Mesenchymal stem cell (in vitro differentiated cells and primary cell): Measurements from ENCODE around the gene CAPN2.

Experiments
- DNase-seq: peaks from one replicate; pipeline ENCODE4 v3.0.0-alpha.2; 2013
- H2AFZ ChIP-seq: one replicate; pipeline ENCODE4 v1.6.1; 2013; ENCODE audit warnings: low read depth, mild to moderate bottlenecking, control low read depth, inconsistent platforms, low read length, moderate library complexity
- H2AK5ac ChIP-seq: 2 replicates; pipeline ENCODE4 v1.6.1; 2013; ENCODE audit warnings: low read length, moderate library complexity, mild to moderate bottlenecking, inconsistent platforms; ENCODE audit not compliant: severe bottlenecking
- H2BK120ac ChIP-seq: one replicate; pipeline ENCODE4 v1.6.1; 2013; ENCODE audit warnings: low read depth, mild to moderate bottlenecking, inconsistent platforms, low read length, moderate library complexity
- H2BK12ac ChIP-seq, 2 experiments: one replicate each; pipeline ENCODE4 v1.6.1; 2013; ENCODE audit warnings: inconsistent platforms in 2 of 2, low read length in 2 of 2, mild to moderate bottlenecking in 2 of 2, moderate library complexity in 2 of 2, control low read depth in 1 of 2
- H2BK15ac ChIP-seq: one replicate; pipeline ENCODE4 v1.6.1; 2013; ENCODE audit warnings: mild to moderate bottlenecking, low read depth, inconsistent platforms; ENCODE audit not compliant: poor library complexity, severe bottlenecking
- H2BK5ac ChIP-seq: 2 replicates; pipeline ENCODE4 v1.6.1; 2013; ENCODE audit warnings: low read depth, mild to moderate bottlenecking, low read length, control low read depth, inconsistent platforms; ENCODE audit not compliant: poor library complexity, severe bottlenecking
- H3K14ac ChIP-seq, 2 experiments: one replicate each; pipeline ENCODE4 v1.6.1; 2013; ENCODE audit warnings: inconsistent platforms in 2 of 2, low read length in 2 of 2, control low read depth in 1 of 2, mild to moderate bottlenecking in 1 of 2, moderate library complexity in 1 of 2
- H3K18ac ChIP-seq, 2 experiments: one replicate each; pipeline ENCODE4 v1.6.1; 2013; ENCODE audit warnings: inconsistent platforms in 2 of 2, low read length in 2 of 2, control low read depth in 1 of 2, low read depth in 1 of 2, mild to moderate bottlenecking in 1 of 2
- H3K23ac ChIP-seq, 2 experiments: one replicate each; pipeline ENCODE4 v1.6.1; 2013; ENCODE audit warnings: inconsistent platforms in 2 of 2, low read length in 2 of 2, mild to moderate bottlenecking in 2 of 2, moderate library complexity in 2 of 2, control low read depth in 1 of 2
- H3K27ac ChIP-seq: 2 replicates; pipeline ENCODE4 v1.5.1; 2013; ENCODE audit warnings: mild to moderate bottlenecking, moderate library complexity, low read length, control low read depth, inconsistent platforms; ENCODE audit not compliant: poor library complexity, severe bottlenecking
- H3K27me3 ChIP-seq, 2 experiments: 2 replicates each; pipeline versions ENCODE4 v1.6.1 to v1.7.0; 2013; ENCODE audit warnings: low read length in 2 of 2, mild to moderate bottlenecking in 2 of 2, moderate library complexity in 2 of 2, control low read depth in 1 of 2, inconsistent platforms in 1 of 2; ENCODE audit not compliant: control insufficient read depth in 1 of 2, insufficient read depth in 1 of 2
- H3K36me3 ChIP-seq, 2 experiments: 2 replicates each; pipeline versions ENCODE4 v1.6.1 to v1.7.0; 2013; ENCODE audit warnings: low read length in 2 of 2, control low read depth in 1 of 2, inconsistent platforms in 1 of 2, low read depth in 1 of 2, mild to moderate bottlenecking in 1 of 2; ENCODE audit not compliant: insufficient read depth in 2 of 2, control insufficient read depth in 1 of 2
- H3K4ac ChIP-seq, 2 experiments: one replicate each; pipeline ENCODE4 v1.6.1; 2013; ENCODE audit warnings: inconsistent platforms in 2 of 2, low read length in 2 of 2, mild to moderate bottlenecking in 2 of 2, moderate library complexity in 2 of 2, control low read depth in 1 of 2, low read depth in 1 of 2
- H3K4me1 ChIP-seq: 2 replicates; pipeline ENCODE4 v1.6.1; 2013; ENCODE audit warnings: low read depth, low read length, control low read depth; ENCODE audit not compliant: control insufficient read depth, insufficient read depth
- H3K4me2 ChIP-seq: 2 replicates; pipeline ENCODE4 v1.6.1; 2013; ENCODE audit warnings: low read length, mild to moderate bottlenecking, inconsistent platforms; ENCODE audit not compliant: poor library complexity, severe bottlenecking
- H3K4me3 ChIP-seq, 2 experiments: 2 replicates each; pipeline versions ENCODE4 v1.5.1 to v1.7.0; 2013; ENCODE audit warnings: low read length in 2 of 2, mild to moderate bottlenecking in 2 of 2, control low read depth in 1 of 2, low read depth in 1 of 2; ENCODE audit not compliant: insufficient read depth in 1 of 2
- H3K79me1 ChIP-seq: replicated peaks from 2 replicates; pipeline ENCODE4 v1.6.1; 2013; ENCODE audit warnings: mild to moderate bottlenecking, control low read depth, low read length, inconsistent platforms; ENCODE audit not compliant: poor library complexity, severe bottlenecking
- H3K9ac ChIP-seq: 2 replicates; pipeline ENCODE4 v1.7.0; 2013; ENCODE audit warnings: mild to moderate bottlenecking, low read length, moderate library complexity
- H3K9me3 ChIP-seq: 2 replicates; pipeline ENCODE4 v1.7.0; 2013; ENCODE audit warnings: mild to moderate bottlenecking, low read length; ENCODE audit not compliant: control insufficient read depth
- H4K8ac ChIP-seq: one replicate; pipeline ENCODE4 v1.6.1; 2013; ENCODE audit warnings: inconsistent platforms, mild to moderate bottlenecking, low read length, moderate library complexity
- H4K91ac ChIP-seq: one replicate; pipeline ENCODE4 v1.6.1; 2013; ENCODE audit warnings: mild to moderate bottlenecking, low read length, inconsistent platforms
- WGBS: methylation state at CpG from one replicate; pipeline ENCODE4 v1.1.7; 2013; ENCODE audit warnings: mixed read lengths; 5-methylcytosine and 5-hydroxymethylcytosine counted together

CAPN2 gene

DNA sequence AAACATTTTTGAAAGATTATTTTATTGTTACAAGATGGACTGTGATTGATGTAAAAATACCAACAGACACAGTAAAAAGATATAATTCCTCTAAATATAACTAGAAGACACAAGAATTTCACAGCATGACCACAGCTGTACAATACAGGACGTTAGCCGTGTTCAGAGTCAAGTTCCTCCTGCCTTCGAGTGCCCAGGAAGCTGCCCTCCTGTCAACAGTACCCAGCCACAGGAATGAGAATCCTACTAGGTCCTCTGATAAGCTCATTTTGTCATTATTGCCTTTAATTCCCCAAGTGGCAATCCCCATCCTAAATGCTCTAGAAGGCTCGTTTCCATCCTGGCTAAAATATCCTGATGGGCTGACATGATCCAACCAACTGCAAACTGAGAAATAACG is 16.4 kb upstream of the CAPN2 start:
- no peak overlapping the region for H2AFZ ChIP-seq
- H3K27ac ChIP-seq, result no peak overlapping the region
- no peak overlapping the region for H2BK120ac ChIP-seq
- no peak overlapping the region for H4K91ac ChIP-seq
- H3K9me3 ChIP-seq, result no peaks in the 10 kb centered on the region
- no peak overlapping the region for H3K23ac ChIP-seq
- no peak overlapping the region for H2BK15ac ChIP-seq
- H3K18ac ChIP-seq, result no peak overlapping the region
- no peaks in the 10 kb centered on the region for H3K79me1 ChIP-seq
- peaks cover 17% of the 10 kb centered on the region for H3K4me1 ChIP-seq
- WGBS, result 66% methylated on average over 5 of the region's 5 CpGs
- H3K4ac ChIP-seq, result no peak overlapping the region
- H3K4me2 ChIP-seq, result no peak overlapping the region
- DNase-seq, result no peak
- H2AK5ac ChIP-seq, result no peak overlapping the region
- no peak overlapping the region for H3K9ac ChIP-seq
- no peak overlapping the region for H2BK12ac ChIP-seq
- no peaks in the 10 kb centered on the region for H3K36me3 ChIP-seq
- H3K27me3 ChIP-seq, result no peaks in the 10 kb centered on the region
- no peak overlapping the region for H3K14ac ChIP-seq
- peak overlapping the region; percentile 43 for H4K8ac ChIP-seq
- H2BK5ac ChIP-seq, result no peak overlapping the region
- no peak overlapping the region for H3K4me3 ChIP-seq

- Histone ChIP-seq H3K18ac (peak overlapping the region; percentile 78 to 94), H2AFZ (no peak overlapping the region), H3K4me1 (peaks cover 31% of the 10 kb centered on the region), H3K27ac (peak overlapping the region; percentile 100), H3K36me3 (no peaks in the 10 kb centered on the region), H2BK15ac (peak overlapping the region; percentile 82), H3K14ac (no peak overlapping the region), H4K8ac (peak overlapping the region; percentile 94), H3K4me2 (no peak overlapping the region), H3K4me3 (peak overlapping the region in 1 of 2 experiments; percentile 64), H3K9ac (peak overlapping the region; percentile 89), H4K91ac (peak overlapping the region; percentile 92), H2BK12ac (peak overlapping the region; percentile 94 to 96), H3K4ac (peak overlapping the region; percentile 73 to 91), H3K27me3 (no peaks in the 10 kb centered on the region), H3K79me1 (peaks cover 2% of the 10 kb centered on the region), H3K23ac (peak overlapping the region in 1 of 2 experiments; percentile 28), H3K9me3 (no peaks in the 10 kb centered on the region), H2BK120ac (peak overlapping the region; percentile 99), H2AK5ac (peak overlapping the region; percentile 97), H2BK5ac (peak overlapping the region; percentile 99)
- DNase-seq, result peak; percentile 50
- WGBS, result 50% methylated on average over 3 of the region's 5 CpGs
These were observed 11.9 kb upstream of the CAPN2 start for GRCh38 chr1:223700388-223700918.

DNA sequence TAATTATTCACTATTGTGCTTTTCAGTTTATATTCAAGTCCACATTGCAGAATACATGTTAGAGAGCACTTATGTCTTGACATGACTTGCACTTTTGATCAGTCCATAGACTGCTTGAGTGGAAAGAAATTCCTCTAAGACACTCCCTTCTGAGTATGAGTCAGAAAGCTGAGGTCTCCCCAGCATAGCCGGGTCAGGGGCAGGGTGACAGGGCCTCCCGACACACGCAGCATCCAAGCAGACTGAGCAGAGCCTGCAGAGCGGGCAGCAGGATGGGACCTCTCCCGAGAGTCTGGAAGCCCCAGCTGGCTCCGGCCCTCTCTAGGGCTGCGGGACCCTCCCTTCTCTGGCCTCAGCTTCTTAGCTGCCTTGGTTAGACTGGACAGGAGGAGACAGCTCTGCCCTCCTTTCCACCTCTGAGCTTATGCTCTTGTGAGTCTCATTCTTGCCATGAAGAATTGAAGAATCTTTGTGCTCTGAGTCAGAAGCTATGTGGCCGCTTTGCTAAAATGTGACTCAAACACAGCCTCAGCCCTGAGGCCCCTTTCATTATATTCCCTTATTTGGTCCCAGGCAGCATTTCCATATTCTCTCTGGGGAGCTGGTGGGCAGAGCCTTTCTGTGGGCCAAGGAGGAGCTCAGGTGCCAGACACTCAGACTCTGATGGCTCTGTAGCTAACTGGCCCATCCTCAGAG is 11.2 kb upstream of the CAPN2 start:
- WGBS, result 0% methylated on average over 8 of the region's 8 CpGs
- Histone ChIP-seq H3K9ac (peak overlapping the region; percentile 89), H3K4me1 (peaks cover 33% of the 10 kb centered on the region), H3K18ac (peak overlapping the region; percentile 93 to 94), H3K27me3 (no peaks in the 10 kb centered on the region), H3K4me2 (peak overlapping the region; percentile 68), H2AK5ac (peak overlapping the region; percentile 97), H3K27ac (peak overlapping the region; percentile 100), H3K14ac (no peak overlapping the region), H2BK5ac (peak overlapping the region; percentile 99), H2BK120ac (peak overlapping the region; percentile 99), H2AFZ (no peak overlapping the region), H2BK15ac (no peak overlapping the region), H4K91ac (peak overlapping the region; percentile 92), H3K4me3 (peak overlapping the region; percentile 2 to 64), H3K79me1 (peaks cover 2% of the 10 kb centered on the region), H4K8ac (peak overlapping the region; percentile 66), H3K36me3 (no peaks in the 10 kb centered on the region), H3K23ac (no peak overlapping the region), H3K9me3 (no peaks in the 10 kb centered on the region), H3K4ac (peak overlapping the region in 1 of 2 experiments; percentile 76), H2BK12ac (peak overlapping the region; percentile 60 to 89)
- DNase-seq, result peak; percentile 98
